HepG2 (cell line): Measurements from ENCODE around the gene KRTAP5-1. TPM values are rescaled to one million over a fixed set of nuclear protein-coding genes. Genes with fewer than 3 reads are reported as not detected.
A peak's percentile ranks its signal among the peaks of the same experiment; 100 is the strongest.

Source experiments
- ATAC-seq: fragments of 200-7000 bp; cut with Tn5 transposase; 3 replicates; pipeline ENCODE4 v1.9.1; 2020; ENCODE audit warnings: mild to moderate bottlenecking, moderate library complexity
- BruUV-seq: library from RNA; stranded (reverse); fragments of 400-500 nt; replicated peaks from 2 replicates; lab custom pipeline; 2021; lab: Mats Ljungman, UMichigan
- CTCF ChIA-PET: fragments of 300-600 bp; formaldehyde crosslinking; extraction: SDS; loops from one replicate; lab custom pipeline; 2021; ENCODE audit warnings: low total read pairs, inconsistent platforms, low intra/inter-chr PET ratio; lab: Yijun Ruan, JAX
- POLR2A ChIA-PET: fragments of 350-600 bp; sonication (Branson Sonifier 250); formaldehyde crosslinking; loops from one replicate; lab custom pipeline; 2020; ENCODE audit warnings: antibody characterized with exemption, inconsistent platforms; lab: Yijun Ruan, JAX
- DNase-seq: peaks from one replicate; pipeline ENCODE4 v3.0.0-alpha.2; 2015; ENCODE audit warnings: low spot score
- FAIRE-seq: peaks from 3 replicates; lab custom pipeline; 2011; peaks lifted over from hg19 to GRCh38; lab: Jason Lieb, UNC
- H2AFZ ChIP-seq: one replicate; pipeline ENCODE4 v1.6.1; 2011; ENCODE audit warnings: low read length, inconsistent platforms
- H3K27ac ChIP-seq: fragments of 300-600 bp; 3 replicates; pipeline ENCODE4 v1.8.0; 2011; ENCODE audit warnings: mixed run types, mild to moderate bottlenecking, mixed read lengths, low read length, inconsistent platforms; ENCODE audit not compliant: insufficient read depth; ENCODE audit errors: extremely low read length
- H3K27me3 ChIP-seq, 2 experiments: fragments of 200-600 bp in 1 of 2; 2 replicates in 1 of 2; 3 replicates in 1 of 2; pipeline versions ENCODE4 v1.6.0 to v1.8.0; 2011; ENCODE audit warnings: low read length in 2 of 2, mild to moderate bottlenecking in 2 of 2, moderate library complexity in 2 of 2, inconsistent platforms in 1 of 2; ENCODE audit not compliant: insufficient read depth in 2 of 2, control insufficient read depth in 1 of 2
- H3K36me3 ChIP-seq, 2 experiments: fragments of 200-600 bp in 1 of 2; replicated peaks in 1 of 2; 2 replicates in 1 of 2; 3 replicates in 1 of 2; pipeline versions ENCODE4 v1.5.1 to v1.8.0; 2011; ENCODE audit warnings: low read length in 2 of 2, inconsistent platforms in 1 of 2; ENCODE audit not compliant: insufficient read depth in 2 of 2, control insufficient read depth in 1 of 2
- H3K4me1 ChIP-seq: 2 replicates; pipeline ENCODE4 v1.5.1; 2012; ENCODE audit warnings: low read length, inconsistent platforms; ENCODE audit not compliant: insufficient read depth
- H3K4me2 ChIP-seq: 2 replicates; pipeline ENCODE4 v1.6.0; 2011; ENCODE audit warnings: low read depth, low read length, inconsistent platforms
- H3K4me3 ChIP-seq, 3 experiments: fragments of 200-600 bp in 1 of 3; sonication (generic), shearing (Covaris generic) in 1 of 3; replicated peaks in 1 of 3; 2 replicates each; pipeline ENCODE4 v1.5.1; 2011 to 2016; ENCODE audit warnings: low read length in 3 of 3, inconsistent platforms in 2 of 3, low read depth in 2 of 3, mild to moderate bottlenecking in 2 of 3, control low read depth in 1 of 3, mixed read lengths in 1 of 3; ENCODE audit not compliant: insufficient read depth in 1 of 3
- H3K79me2 ChIP-seq: one replicate; pipeline ENCODE4 v1.6.1; 2011; ENCODE audit warnings: low read length, inconsistent platforms; ENCODE audit not compliant: insufficient read depth
- H3K9ac ChIP-seq: 2 replicates; pipeline ENCODE4 v1.6.0; 2011; ENCODE audit warnings: mild to moderate bottlenecking, low read depth, low read length, inconsistent platforms; ENCODE audit not compliant: insufficient read depth
- H3K9me3 ChIP-seq: 2 replicates; pipeline ENCODE4 v1.5.1; 2012; ENCODE audit warnings: mild to moderate bottlenecking, low read length
- H4K20me1 ChIP-seq: 2 replicates; pipeline ENCODE4 v1.6.0; 2011; ENCODE audit warnings: inconsistent platforms, mild to moderate bottlenecking, low read length, moderate library complexity; ENCODE audit not compliant: insufficient read depth
- PITX1 ChIP-seq: sonication (generic); formaldehyde crosslinking; IDR thresholded peaks from 2 replicates; pipeline ENCODE4 v1.5.1; 2020; ENCODE audit warnings: mild to moderate bottlenecking, missing genetic modification reagents
- ZNF496 ChIP-seq: sonication (generic); formaldehyde crosslinking; IDR thresholded peaks from 2 replicates; pipeline ENCODE4 v1.8.1; 2023; ENCODE audit warnings: mild to moderate bottlenecking, moderate library complexity, missing genetic modification reagents; ENCODE audit not compliant: insufficient replicate concordance
- WGBS: methylation state at CpG from one replicate; pipeline ENCODE4 v1.1.6; 2017; ENCODE audit warnings: low lambda C conversion rate; 5-methylcytosine and 5-hydroxymethylcytosine counted together
- in situ Hi-C: cut with HindIII; loops from 2 replicates; pipeline ENCODE4 v1.10.0; 2017; ENCODE audit warnings: low pct_unique_long_range_greater_than_20kb; ENCODE audit not compliant: extremely low pct_ligation_motif_present
- intact Hi-C: fragments of 100-400 bp; cut with micrococcal nuclease; formaldehyde crosslinking; loops from one replicate; pipeline ENCODE4 v1.10.0; 2022; ENCODE audit not compliant: unreplicated experiment
- polyA plus RNA-seq, 8 experiments: library from polyadenylated mRNA; depleted of rRNA in 3 of 8; stranded (reverse) in 7 of 8; unstranded in 1 of 8; fragments of >200 nt; fragmentation: Illumina TruSeq in 4 of 8; extraction: Trizol in 4 of 8; gene quantifications; 2 replicates each; pipeline versions ENCODE4 v1.2.1 to v1.2.3, GENCODE V29; 2011 to 2016; ENCODE audit warnings: low read depth in 4 of 8, missing spikeins in 1 of 8, mixed read lengths in 1 of 8; ENCODE audit not compliant: insufficient read depth in 1 of 8
- total RNA-seq, 5 experiments: library from RNA; depleted of rRNA; stranded (reverse); fragments of >200 nt; fragmentation: Illumina TruSeq; extraction: Trizol; gene quantifications; 2 replicates each; pipeline ENCODE4 v1.2.3, GENCODE V29; 2016; ENCODE audit warnings: low read depth in 1 of 5
- TF ChIP-seq, protein P1 (sequence below): sonication (generic); formaldehyde crosslinking; IDR thresholded peaks from 2 replicates; pipeline ENCODE4 v1.5.0; 2020; ENCODE audit warnings: mild to moderate bottlenecking, missing genetic modification reagents, moderate library complexity
- TF ChIP-seq, protein P2 (sequence below): fragments of 450-650 bp; IDR thresholded peaks from 2 replicates; pipeline ENCODE4 v1.6.1; 2016

KRTAP5-1 gene
- total and polyA plus RNA-seq, 2 of the 13 experiments (the other 11 are each of a cell fraction or from before 2014, with no cell fraction given): not detected

DNA sequence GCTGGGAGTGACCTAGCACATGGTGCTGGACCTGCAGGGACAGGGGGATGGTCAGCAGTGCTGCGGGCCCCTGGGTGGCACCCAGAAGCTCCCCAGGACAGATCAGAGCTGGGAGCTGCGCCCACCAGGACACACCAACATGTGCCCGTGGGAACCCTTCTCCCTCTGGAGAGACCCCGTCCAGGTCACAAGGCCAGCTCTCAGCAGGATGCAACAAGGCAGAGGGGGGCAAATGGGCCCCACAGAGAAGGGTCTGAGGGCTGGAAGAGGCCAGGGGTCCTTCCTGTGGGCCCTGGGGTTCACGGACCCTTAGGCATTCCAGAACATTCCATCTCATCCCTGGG, 19.2 kb downstream of the KRTAP5-1 start (continued):
- TF ChIP-seq ZNF496 (CRISPR knock-in tag): no peak
- TF ChIP-seq, protein P1, sequence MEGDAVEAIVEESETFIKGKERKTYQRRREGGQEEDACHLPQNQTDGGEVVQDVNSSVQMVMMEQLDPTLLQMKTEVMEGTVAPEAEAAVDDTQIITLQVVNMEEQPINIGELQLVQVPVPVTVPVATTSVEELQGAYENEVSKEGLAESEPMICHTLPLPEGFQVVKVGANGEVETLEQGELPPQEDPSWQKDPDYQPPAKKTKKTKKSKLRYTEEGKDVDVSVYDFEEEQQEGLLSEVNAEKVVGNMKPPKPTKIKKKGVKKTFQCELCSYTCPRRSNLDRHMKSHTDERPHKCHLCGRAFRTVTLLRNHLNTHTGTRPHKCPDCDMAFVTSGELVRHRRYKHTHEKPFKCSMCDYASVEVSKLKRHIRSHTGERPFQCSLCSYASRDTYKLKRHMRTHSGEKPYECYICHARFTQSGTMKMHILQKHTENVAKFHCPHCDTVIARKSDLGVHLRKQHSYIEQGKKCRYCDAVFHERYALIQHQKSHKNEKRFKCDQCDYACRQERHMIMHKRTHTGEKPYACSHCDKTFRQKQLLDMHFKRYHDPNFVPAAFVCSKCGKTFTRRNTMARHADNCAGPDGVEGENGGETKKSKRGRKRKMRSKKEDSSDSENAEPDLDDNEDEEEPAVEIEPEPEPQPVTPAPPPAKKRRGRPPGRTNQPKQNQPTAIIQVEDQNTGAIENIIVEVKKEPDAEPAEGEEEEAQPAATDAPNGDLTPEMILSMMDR (CRISPR knock-in tag): no peak

DNA sequence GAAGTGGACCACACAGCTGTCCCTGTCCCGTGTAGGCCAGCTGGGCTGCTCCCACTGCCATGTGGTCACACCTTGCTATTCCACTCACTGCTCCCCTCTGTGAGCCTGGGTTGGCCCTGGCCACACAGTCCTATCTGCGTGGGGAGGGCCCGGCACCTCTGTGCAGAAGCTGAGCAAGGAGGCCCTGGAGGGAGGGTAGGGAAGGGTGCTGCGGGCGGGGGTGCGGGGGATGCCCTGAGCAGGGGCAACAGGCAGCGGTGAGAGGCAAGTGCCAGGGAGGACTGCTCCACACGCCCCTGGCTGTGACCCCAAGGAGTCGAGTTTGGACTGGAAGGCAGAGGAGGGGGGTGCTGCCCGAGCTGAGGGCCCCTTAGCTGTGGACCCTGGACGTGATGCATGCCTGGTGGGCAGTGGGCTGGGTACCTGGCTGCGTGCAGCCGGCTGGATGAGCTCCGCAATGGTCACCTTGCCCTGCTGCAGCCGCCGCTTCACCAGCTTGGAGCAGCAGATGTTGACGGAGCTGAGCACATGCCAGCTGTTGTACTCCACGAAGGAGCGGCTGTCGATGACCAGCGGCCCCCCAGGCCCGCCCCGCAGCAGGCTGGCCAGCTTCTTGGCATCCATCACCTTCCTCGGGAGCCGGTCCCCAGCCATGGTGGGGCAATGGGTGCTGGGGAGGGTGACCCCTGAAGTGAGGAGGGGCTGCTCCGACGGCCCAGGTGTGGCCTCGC, 19.7 kb downstream of the KRTAP5-1 start:
- TF ChIP-seq, protein P2, sequence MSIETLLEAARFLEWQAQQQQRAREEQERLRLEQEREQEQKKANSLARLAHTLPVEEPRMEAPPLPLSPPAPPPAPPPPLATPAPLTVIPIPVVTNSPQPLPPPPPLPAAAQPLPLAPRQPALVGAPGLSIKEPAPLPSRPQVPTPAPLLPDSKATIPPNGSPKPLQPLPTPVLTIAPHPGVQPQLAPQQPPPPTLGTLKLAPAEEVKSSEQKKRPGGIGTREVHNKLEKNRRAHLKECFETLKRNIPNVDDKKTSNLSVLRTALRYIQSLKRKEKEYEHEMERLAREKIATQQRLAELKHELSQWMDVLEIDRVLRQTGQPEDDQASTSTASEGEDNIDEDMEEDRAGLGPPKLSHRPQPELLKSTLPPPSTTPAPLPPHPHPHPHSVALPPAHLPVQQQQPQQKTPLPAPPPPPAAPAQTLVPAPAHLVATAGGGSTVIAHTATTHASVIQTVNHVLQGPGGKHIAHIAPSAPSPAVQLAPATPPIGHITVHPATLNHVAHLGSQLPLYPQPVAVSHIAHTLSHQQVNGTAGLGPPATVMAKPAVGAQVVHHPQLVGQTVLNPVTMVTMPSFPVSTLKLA: peak; percentile 27; the same call in 1 of the 2 replicates
- TF ChIP-seq PITX1 (CRISPR knock-in tag): no peak
- Histone ChIP-seq H2AFZ (no peak overlapping the region), H3K4me1 (peaks cover 22% of the 10 kb centered on the region), H3K36me3 (peaks cover 0 to 1% of the 10 kb centered on the region in 2 experiments; a peak in 1 of 5 replicates), H3K27me3 (no peaks in the 10 kb centered on the region), H3K9ac (no peak overlapping the region), H3K27ac (no peak overlapping the region), H4K20me1 (peaks cover 30% of the 10 kb centered on the region; the same call in 1 of the 2 replicates), H3K79me2 (no peaks in the 10 kb centered on the region), H3K4me2 (no peak overlapping the region), H3K9me3 (no peaks in the 10 kb centered on the region), H3K4me3 (no peak overlapping the region)
- WGBS: 100% methylated on average over 1 of the region's 28 CpGs
- BruUV-seq: no TSS peak
- in situ Hi-C loops (no loop called here), intact Hi-C loops (no loop called here)
- ATAC-seq (no peak), DNase-seq (no peak), FAIRE-seq (no peak)
- CTCF ChIA-PET: no interaction called here
- POLR2A ChIA-PET: no interaction called here
